K562 (cell line): Measurements from ENCODE around the gene DTX2. TPM values are rescaled to one million over a fixed set of nuclear protein-coding genes. Genes with fewer than 3 reads are reported as not detected.

Experiments used
- BHLHE40 ChIP-seq: IDR thresholded peaks from 2 replicates; pipeline ENCODE4 v1.6.1; 2011; ENCODE audit warnings: low read length, improper control_type of control experiment
- CHD7 ChIP-seq: fragments of 200-600 bp; sonication (generic); IDR thresholded peaks from one replicate; pipeline ENCODE4 v1.6.1; 2012; ENCODE audit warnings: mild to moderate bottlenecking, low read depth, low read length, inconsistent platforms
- E2F5 ChIP-seq: sonication (generic); formaldehyde crosslinking; IDR thresholded peaks from 2 replicates; pipeline ENCODE4 v1.8.0; 2022; ENCODE audit warnings: mild to moderate bottlenecking, missing genetic modification reagents
- FOXM1 ChIP-seq, 2 experiments: fragments of 450-650 bp in 1 of 2; sonication (generic) in 1 of 2; formaldehyde crosslinking in 1 of 2; IDR thresholded peaks; 2 replicates each; pipeline versions ENCODE4 v1.6.1 to v1.9.0; 2017 to 2022; ENCODE audit warnings: low read depth in 2 of 2, mild to moderate bottlenecking in 2 of 2, missing genetic modification reagents in 1 of 2, moderate library complexity in 1 of 2
- FUS ChIP-seq: fragments of 200-400 bp; formaldehyde crosslinking; optimal IDR thresholded peaks from 2 replicates; pipeline ENCODE3; 2017; ENCODE audit warnings: low read depth, low read length
- NR2F6 ChIP-seq: fragments of 450-650 bp; formaldehyde crosslinking; IDR thresholded peaks from 2 replicates; pipeline ENCODE4 v1.4.0; 2020; ENCODE audit warnings: mild to moderate bottlenecking
- PRDM10 ChIP-seq: fragments of 450-650 bp; IDR thresholded peaks from 2 replicates; pipeline ENCODE4 v1.6.1; 2018; ENCODE audit not compliant: partially characterized antibody
- USF2 ChIP-seq: sonication (generic); formaldehyde crosslinking; IDR thresholded peaks from 2 replicates; pipeline ENCODE4 v1.5.0; 2020; ENCODE audit warnings: missing genetic modification reagents
- polyA plus RNA-seq, 8 experiments: library from polyadenylated mRNA; depleted of rRNA in 4 of 8; stranded (reverse) in 5 of 8; unstranded in 3 of 8; fragments of >200 nt; fragmentation: Nextera tagmentation in 2 of 8; fragmentation: Illumina TruSeq in 1 of 8; extraction: Ambion mirVana in 2 of 8; extraction: Trizol in 1 of 8; gene quantifications; 2 replicates each; pipeline versions ENCODE4 v1.2.1 to v1.2.3, GENCODE V29; 2011 to 2014; ENCODE audit warnings: inconsistent platforms in 1 of 8, missing spikeins in 1 of 8
- total RNA-seq, 7 experiments: library from RNA; depleted of rRNA in 6 of 7; stranded (reverse); fragments of >200 nt in 6 of 7; fragmentation: Illumina TruSeq in 2 of 7; extraction: Trizol in 2 of 7; gene quantifications; 2 replicates each; pipeline versions ENCODE4 v1.2.1 to v1.2.3, GENCODE V29; 2011 to 2021; ENCODE audit warnings: low replicate concordance in 1 of 7

The DTX2 gene
- total and polyA plus RNA-seq, 9 of the 15 experiments (the other 6 are each of a cell fraction or from before 2014, with no cell fraction given) = 0.20 to 31.5 (median 9.8) TPM

GRCh38 chr7:76507723-76508406 is 46.4 kb downstream of the DTX2 start (continued):
- no peak for TF ChIP-seq PRDM10
- no peak for TF ChIP-seq BHLHE40
- TF ChIP-seq FUS = no peak
- no peak for TF ChIP-seq USF2 (CRISPR knock-in tag)
- no peak for TF ChIP-seq CHD7
- TF ChIP-seq FOXM1 (IDR thresholded peaks at IDR 0.05; ENCODE audit: low read depth) = no peak
- no peak for TF ChIP-seq FOXM1 (CRISPR knock-in tag; IDR thresholded peaks at IDR 0.05; ENCODE audit: low read depth)
- TF ChIP-seq NR2F6 (CRISPR knock-in tag) = no peak
- TF ChIP-seq E2F5 (CRISPR knock-in tag) = no peak
